GM18861 (cell line): ENCODE measurements around the gene ELK4.
"Not testable (repeated sequence)": the region's sequence is repeated elsewhere in the genome, so short reads cannot be mapped to it uniquely, and the experiment has no call there.

Experiments used
- ATAC-seq: cut with Tn5 transposase; IDR thresholded peaks from one replicate; pipeline ENCODE4 v1.9.1; 2021; ENCODE audit not compliant: unreplicated experiment

The ELK4 gene

DNA sequence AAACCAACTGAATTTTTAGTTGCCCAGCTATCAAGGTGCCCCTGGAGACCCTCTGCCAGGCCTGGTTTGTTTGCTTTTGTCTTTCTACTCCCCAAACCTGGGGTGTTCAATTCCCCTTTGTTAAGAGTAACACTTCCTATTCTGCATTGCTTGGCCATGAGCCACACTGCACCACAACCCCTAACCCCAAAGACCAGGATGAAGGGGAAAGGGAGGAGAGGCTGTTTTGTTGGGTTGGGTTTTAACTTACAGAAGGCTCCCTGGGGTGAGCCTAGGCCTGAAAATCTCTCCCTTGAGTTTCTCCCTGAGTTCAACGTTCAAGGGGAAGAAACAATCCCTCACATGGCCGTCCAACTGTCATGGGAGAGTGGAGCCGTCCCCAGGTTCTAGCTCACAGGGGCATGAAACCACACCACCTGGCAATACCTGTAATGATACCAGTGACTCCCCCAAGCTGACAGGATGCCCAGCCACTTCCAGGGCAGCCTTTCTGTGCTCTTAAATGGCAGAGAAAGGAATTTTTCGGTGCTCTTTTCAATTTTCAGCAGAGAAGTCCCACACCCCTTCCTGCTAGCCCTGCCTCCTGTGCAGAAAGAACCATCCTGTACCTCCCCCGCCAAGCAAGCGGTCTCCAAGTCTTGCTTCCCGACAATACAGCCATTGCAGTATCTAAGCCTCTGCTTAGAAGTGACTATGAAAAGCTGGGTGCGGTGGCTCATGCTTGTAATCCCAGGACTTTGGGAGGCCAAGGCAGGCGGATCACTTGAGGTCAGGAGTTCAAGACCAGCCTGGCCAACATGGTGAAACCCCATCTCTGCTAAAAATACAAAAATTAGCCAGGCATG is 33.6 kb upstream of the ELK4 start:
- no peak for ATAC-seq

DNA sequence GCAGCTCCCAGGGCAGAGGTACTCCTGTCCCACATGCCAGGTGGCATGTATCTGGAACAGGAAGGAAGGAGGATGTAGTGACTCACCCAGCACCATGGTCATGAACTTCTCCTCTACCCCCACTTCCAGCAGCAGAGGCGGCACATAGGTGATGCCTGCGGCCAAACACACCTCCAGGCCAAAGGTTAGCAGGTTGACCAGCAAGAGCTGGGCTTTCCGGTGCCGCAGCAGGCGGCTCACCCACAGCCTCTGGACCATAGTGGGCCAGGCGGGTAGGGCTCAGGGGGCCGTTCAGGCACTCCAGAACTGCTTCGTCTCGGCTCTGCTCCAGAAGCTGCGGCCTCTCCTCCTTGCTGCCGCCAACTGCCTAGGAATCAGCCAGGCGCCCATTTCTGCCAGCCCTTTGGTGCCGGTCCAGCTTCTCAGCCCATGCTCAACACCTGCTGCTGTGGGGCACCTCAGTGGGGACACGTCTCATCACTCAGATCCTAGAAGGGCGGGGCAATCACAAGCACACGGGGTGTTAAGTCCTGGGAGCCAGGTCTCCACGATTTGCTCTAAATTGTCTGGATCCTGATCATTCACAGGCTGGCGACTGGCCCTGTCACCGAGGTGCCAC is 32.7 kb upstream of the ELK4 start:
- no peak for ATAC-seq

DNA sequence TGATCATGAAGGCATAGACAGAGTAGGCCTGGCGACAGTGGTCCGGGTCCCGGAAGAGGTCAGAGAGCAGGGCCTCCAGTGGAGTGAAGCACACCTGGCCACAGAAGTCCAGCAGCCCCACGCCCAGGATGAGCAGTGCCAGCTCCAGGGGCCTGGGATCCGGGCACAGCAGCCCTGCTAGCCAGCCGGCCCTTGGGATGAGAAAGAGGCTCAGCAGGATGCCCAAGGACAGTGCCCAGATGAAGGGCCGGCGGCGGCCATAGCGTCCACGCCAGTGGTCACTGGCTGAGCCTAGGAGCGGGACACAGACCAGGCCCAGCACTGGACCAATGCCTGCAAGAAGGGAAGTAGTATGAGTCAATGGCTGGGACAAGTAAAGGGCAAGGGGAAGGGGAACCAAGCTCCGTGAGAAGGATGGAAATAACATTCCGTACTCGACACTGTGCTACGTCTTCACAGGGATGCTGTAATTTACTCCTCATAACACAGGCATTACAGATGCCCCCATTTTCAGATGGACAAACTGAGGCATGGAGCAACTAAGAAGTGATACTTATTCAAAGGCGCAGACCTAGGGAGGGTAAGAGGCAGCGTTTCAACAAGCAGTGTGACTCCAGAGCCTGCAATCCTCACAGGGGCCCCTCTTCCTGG is 31.6 kb upstream of the ELK4 start:
- no peak for ATAC-seq

DNA sequence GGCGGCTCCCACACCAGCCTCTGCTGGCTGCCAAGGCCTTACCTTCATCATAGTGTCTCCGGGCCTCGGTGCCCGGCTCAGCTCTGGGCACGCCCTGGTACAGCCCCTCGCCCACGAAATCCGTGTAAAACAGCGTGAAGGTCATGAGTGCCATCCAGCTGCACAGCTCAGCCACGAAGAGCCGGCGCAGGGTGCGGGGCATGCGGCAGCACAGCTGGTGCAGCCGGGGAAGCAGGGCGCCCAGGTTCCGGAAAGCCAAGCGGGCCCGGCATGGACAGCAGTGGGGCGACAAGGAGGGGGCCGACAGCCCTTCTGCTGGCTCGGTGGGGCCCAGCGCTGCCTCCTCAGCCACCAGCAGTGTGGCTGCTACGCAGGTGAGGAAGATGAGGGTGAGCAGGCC is 31.0 kb upstream of the ELK4 start:
- ATAC-seq, result no peak

DNA sequence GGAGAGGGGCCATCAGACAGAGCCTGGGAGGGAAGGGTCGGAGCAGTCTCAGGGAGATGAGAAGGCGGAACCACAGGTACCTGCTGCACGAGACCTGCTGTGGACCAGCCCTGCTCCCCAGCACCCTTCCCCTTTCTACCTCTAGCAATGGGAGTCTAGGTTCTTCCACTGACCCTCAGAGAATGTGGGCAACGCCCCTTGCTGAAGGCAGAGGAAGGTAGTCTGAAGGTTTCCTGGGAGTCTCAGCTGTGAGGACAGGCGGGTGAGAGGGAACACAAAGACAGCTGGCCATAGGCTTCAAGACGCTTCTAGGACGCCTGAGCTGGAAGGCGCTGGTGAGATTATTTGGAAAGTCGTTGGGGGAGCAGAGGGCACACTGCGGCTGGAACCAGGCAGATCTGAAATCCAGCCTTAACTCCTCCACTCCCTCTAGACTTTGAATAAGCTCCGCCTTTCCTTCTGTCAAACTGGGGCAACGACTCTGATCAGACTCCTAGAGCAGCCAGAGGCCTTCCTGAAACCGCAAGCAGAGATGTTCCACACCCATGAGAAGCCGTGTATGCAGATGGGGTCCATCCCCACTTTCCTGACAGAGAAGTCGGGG is 30.4 kb upstream of the ELK4 start:
- no peak for ATAC-seq

DNA sequence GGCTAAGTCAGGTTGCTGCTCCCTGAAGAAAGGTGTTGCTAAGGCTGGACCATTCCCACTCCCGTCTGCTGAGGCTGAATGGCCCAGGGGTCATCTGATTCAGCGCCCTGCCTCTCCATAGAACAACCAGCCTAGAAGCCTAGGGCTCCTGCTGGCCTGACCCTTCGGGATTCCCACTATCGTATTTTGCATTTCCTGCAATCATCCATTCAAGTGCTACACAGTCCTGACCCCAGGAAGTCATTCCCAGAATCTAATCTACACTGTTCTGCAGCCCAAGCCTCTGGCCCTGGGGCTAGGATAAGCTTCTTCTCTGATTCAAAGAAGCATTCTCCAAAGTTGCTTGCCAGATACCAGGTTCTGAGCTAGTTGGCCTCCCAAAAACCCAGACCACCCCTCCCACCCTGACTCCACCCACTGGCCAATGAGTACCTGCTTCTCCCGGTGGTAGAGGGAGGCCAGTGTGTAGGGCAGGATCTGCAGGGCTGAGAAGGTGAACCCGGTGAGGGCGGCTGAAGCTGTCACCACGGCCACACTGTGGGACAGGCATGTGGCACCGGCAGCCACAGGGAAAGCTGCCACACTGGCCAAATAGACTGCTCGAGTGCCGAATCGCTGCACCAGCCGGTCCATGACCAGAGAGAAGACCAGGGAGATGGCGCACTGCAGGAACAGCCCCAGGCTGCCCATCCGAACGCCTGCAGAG is 29.8 kb upstream of the ELK4 start:
- no peak for ATAC-seq

DNA sequence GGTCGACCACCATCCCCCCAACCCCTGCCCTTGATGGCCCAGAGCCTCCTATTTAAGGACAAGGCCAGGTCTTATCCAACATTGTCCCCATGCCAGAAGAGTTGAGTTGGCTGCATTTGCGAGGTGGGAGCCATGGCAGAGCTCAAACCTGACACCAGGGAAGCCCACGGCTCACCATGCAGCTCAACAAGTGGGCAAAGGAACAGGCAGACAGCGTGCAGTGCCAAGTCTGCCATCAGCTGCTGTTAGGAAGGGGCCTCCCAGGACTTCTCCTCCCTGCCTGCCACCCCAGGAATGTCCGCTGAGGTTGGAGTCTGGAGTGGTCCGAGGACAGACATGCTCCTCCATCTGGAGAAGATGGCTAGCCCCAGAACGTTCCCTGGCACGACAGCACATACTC is 28.6 kb upstream of the ELK4 start:
- ATAC-seq, result no peak

DNA sequence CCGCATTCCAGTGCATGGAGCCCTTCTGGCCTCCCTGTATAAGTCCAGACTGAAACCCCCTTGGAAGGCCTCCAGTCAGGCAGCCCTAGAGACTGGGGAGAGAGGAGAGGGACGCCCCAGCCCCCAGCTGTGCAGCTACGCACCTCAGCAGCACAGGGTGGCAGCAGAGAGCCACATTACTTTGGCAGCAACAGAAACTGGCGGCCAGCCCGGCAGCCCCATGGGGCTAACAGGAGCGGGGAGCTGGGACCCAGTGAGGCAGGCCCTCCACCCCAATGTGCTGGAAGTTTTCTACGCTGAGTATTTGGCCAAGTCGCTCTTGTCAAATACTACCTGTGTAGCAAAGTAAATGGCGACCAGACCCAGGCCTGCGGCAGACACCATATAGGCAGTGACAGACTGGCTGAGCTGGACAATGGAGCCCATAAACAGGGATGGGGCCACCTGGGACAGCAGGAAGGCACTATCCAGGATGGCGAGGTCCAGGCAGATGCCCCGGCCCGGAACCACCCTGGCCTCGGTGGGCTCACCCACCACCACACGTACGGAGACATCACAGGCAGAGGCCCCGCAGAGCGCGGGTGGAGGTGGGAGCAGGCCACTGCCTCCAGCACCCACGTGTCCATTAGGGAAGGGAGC is 27.3 kb upstream of the ELK4 start:
- ATAC-seq, result peak; percentile 61

DNA sequence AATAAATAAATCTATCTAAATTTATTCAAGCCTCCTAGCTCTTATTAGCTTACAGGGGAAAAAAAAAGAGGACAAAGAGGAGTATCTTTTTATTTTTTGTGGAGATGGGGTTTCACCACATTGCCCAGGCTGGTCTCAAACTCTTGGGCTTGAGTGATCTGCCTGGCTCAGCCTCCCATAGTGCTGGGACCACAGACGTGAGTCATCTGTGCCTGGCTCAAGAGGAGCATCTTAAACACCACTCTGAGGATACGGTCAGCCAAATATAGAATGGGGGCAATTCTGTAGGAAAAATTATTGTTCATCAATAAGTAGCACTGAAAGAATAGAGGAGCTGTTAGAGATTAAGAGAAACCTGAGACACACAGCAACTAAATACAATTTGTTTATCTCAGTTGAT is 24.4 kb upstream of the ELK4 start:
- no peak for ATAC-seq

DNA sequence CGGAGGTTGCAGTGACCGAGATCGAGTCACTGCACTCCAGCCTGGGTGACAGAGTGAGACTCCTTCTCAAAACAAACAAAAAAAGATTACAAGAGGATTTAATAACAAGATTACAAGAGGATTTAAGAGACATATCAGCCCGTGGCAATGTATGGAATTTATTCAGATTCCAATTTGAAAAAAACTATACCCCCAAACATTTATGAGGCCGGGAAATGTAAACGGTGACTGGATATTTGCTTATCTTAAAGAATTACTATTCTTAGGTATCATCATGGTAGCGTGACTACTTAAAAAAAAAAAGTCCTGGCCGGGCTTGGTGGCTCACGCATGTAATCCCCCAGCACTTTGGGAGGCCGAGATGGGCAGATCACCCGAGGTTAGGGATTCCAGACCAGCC is 21.2 kb upstream of the ELK4 start:
- no peak for ATAC-seq

DNA sequence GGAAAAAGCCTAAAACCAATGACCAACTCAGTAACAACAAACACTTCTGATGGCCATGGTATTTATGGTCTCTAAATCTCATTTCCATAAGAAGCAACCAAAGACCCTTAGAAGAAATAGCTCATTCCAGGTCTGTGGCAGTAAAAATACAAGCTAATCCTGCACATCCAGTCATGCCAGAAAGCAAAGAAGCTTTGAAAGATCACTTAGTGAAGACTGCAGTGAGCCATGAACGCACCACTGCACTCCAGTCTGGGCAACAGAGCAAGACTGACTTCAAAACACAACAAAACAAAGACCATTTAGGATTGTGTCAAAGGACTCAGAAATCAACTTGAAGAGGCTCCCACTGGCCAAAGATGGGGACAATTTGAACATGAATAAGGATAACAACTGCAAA is 18.4 kb upstream of the ELK4 start:
- no peak for ATAC-seq

DNA sequence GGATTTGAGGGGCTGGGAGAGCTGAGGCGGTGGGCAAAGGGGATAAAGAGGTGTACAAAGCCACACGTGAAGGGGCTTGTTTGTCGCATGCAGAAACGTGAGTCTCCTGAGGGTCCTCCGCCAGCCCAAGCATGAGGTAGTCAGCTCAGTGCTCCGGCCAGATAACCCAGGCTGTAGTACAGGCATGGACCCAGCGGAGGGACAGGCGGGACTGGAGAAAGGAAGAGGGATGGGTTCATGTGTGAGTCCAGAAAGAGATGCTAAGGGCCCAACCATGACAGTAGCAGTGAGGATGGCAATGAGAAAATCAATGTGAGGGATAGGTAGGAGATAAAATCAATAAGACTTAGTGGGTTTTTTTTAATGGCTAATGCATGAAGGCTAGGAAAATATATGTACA is 13.7 kb upstream of the ELK4 start:
- ATAC-seq, result no peak

DNA sequence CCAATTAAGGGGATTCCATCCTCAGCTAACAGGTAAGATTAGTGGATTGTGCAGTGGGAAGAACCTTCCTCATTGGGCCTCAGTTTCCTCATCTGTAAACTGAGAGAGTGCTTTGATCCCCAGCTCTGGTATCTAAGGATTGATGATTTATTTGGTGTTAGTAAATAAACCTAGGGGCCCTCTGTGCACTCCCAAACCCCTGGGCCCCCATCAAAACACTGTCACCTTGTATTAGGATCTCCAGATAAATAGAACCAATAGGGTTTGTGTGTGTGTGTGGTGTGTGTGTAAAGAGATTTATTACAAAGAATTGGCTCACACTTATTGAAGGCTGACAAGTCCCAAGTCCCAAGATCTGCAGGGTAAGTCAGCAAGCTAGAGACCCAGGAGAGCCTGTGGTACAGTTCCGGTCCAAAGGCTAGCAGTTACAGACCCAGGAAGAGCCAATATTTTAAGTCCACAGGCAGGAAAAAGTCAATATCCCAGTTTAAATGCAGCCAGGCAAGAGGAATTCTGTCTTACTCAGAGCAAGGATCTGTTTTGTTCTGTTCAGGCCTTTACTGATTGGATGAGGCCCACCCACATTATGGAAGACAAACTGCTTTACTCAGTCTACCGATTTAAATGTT is 11.0 kb upstream of the ELK4 start:
- ATAC-seq, result no peak

DNA sequence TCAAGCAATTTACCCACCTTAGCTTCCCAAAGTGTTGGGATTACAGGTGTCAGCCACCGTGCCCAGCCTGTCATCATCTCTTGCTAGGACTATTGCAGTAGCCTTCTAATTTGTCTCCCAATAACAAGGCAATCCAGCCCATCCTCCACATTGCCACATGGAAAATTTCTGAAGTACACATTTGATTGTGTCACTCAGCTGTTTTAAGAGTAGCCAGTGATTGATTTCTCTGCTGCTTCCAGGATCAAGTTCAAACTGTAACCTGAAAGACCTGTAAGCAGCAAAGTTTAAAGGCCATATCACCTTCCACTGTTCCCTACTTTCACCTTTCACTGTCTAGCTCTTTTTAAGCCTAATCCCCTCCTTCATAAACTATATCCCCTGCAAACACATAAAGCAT is 7.8 kb upstream of the ELK4 start:
- no peak for ATAC-seq

DNA sequence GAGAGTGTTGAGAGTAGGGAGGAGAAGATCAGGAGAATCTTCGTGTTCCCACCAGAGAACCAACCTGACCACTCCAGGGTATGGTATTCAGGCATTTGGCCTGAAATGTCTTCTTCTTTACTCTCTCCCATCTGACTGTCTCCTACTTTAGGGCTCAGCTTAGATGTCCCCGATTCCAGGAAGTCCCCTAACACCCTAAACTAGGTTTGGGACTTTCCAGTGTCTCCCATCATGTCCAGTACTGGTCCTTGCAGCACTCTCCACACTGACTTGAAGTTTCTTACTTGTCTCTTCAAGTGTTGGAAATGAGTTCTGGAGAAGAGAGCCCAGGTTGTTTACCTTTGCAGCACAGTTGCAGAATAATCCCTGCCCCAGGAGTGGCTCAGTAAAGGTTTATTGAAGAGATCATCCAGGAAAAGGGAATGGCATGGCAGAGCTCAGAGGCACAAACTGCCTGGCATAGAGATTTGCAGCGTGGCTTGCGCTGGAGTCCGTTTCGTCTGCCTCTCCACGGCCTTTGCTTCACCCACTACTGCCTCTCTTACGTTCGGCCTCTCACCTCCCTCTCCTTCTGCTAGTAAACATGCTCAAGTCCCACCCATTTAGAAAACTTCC is 6.2 kb upstream of the ELK4 start:
- ATAC-seq, result no peak

DNA sequence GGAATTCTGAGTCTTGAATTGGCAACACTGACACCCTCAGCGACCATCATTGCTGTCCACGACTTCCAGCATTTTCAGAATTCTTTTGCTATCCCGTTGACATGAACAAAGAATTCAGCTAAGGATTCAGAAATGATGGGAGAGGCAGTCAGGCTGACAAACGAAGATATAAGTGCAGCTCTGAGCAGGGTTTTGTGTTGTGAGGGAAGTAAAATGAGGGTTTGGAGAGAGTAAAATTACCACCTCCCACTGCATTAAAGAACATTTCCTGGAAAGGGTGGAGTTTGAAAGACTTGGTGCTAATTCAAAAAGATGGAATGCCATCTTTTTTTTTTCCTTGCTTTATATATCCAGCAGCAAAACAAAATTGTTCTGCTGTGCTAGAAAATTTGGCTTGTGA is 4.9 kb upstream of the ELK4 start:
- ATAC-seq, result no peak

DNA sequence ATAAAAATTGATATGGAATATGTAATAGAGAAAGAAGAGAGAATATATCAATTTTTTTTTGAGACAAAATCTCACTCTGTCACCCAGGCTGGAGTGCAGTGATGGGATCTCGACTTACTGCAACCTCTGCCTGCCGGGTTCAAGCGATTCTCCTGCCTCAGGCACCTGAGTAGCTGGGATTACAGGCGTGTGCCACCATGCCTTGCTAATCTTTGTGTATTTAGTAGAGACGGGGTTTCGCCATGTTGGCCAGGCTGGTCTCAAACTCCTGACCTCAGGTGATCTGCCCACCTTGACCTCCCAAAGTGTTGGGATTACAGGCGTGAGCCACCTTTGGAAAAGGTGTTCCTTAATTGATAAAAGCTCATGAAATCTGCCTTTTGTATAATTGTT is 4.3 kb upstream of the ELK4 start:
- ATAC-seq, result not testable (repeated sequence)

DNA sequence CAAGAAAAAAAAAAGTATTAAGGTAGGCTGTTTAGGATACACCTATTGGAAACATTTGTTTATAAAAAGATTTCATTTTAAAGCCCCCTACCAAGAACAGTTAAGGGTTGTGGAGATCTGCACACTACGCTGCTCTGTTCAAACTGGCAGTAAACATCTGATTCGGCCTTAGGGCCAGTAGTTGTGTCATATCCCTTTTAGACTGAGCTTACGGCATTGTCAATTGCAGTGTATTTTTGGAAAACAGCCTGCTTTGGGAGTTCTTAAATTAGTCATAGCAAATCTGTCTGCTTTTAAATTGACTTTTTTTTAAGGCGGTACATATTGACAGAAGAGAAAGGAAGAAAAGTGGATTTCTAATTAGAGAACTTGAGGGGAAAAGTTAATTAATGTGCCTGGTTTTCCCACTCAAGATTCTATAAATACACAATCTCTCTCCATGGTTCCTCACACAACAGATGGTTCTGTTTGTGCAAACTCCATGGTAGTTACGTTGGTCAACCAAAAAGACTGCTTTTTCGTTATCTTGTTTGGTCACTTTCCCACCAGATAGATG is 1.7 kb upstream of the ELK4 start:
- no peak for ATAC-seq

DNA sequence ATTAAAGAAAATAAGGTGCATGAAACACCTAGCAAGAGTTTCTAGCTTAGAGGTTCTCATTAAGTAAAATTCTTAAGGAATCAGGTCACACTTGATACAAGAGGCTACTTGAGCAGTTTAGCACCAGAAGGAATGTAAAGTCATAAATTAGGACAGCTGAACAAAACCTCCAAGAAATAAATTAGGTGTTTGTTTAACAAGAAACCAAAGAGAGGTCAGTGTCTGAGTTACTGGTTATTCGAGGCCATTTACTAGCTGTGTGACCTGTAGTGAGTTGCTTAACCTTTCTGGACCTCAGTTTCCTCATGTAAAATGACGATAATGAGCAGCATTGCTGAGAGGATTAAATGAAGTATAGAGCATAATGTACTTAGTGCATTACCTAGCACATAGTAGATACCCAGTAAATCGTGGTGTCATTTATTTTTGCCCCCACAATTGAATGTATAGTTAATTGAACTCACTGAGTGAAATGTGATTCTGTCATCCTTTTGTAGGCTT is 908 bp upstream of the ELK4 start:
- ATAC-seq, result no peak
